ENCODE data around the gene UHRF1. TPM values are rescaled to one million over a fixed set of nuclear protein-coding genes. Genes with fewer than 3 reads are reported as not detected.

The UHRF1 gene
- total RNA-seq, 4 donors from 2014 or later, result 0.46 to 21.8 (median 0.77) TPM; not detected in 1

GRCh38 chr19:5005096-5005495 is 95.8 kb downstream of the UHRF1 start:
- H3K36me3 ChIP-seq, result no peaks in the 10 kb centered on the region
- no peak for DNase-seq
- H3K27me3 ChIP-seq, result no peaks in the 10 kb centered on the region
- no peaks in the 10 kb centered on the region for H3K4me1 ChIP-seq
- no peak overlapping the region for H3K4me3 ChIP-seq
- no peaks in the 10 kb centered on the region for H3K9me3 ChIP-seq
- intact Hi-C loops (cut with DNase I; ENCODE audit: low total_unique reads), result no loop called here
- TF ChIP-seq POLR2A (IDR thresholded peaks at IDR 0.05) (no peak), CTCF (IDR thresholded peaks at IDR 0.05) (no peak)
- no peak overlapping the region for H3K27ac ChIP-seq

- no peak overlapping the region for H3K4me3 ChIP-seq
- H3K36me3 ChIP-seq, result no peaks in the 10 kb centered on the region
- DNase-seq, result no peak
- no peaks in the 10 kb centered on the region for H3K27me3 ChIP-seq
- H3K4me1 ChIP-seq, result no peaks in the 10 kb centered on the region
- intact Hi-C loops (cut with DNase I; ENCODE audit: low total_unique reads), result no loop called here
- H3K27ac ChIP-seq, result no peak overlapping the region
- H3K9me3 ChIP-seq, result no peaks in the 10 kb centered on the region
- TF ChIP-seq CTCF (IDR thresholded peaks at IDR 0.05) (no peak), POLR2A (IDR thresholded peaks at IDR 0.05) (no peak)
Measured at GRCh38 chr19:5006201-5006600, 96.9 kb downstream of the UHRF1 start.

- intact Hi-C loops (cut with DNase I; ENCODE audit: low total_unique reads), result no loop called here
- TF ChIP-seq CTCF (IDR thresholded peaks at IDR 0.05), result no peak
- TF ChIP-seq POLR2A (IDR thresholded peaks at IDR 0.05), result no peak
- H3K27ac ChIP-seq, result no peak overlapping the region
Measured at GRCh38 chr19:5006821-5007220, 97.5 kb downstream of the UHRF1 start.

More at GRCh38 chr19:5006821-5007220, 97.5 kb downstream of the UHRF1 start:
- Histone ChIP-seq H3K36me3 (no peaks in the 10 kb centered on the region), H3K4me1 (no peaks in the 10 kb centered on the region), H3K9me3 (no peaks in the 10 kb centered on the region), H3K4me3 (no peak overlapping the region), H3K27me3 (no peaks in the 10 kb centered on the region)
- no peak for DNase-seq

Small RNAs within 50 kb of the gene (microRNA-seq; reads per million reads assigned to microRNA genes)
- not detected for gene MIR4747 (ENCODE audit: borderline microRNAs expressed, borderline replicate concordance)

Small RNAs within 50 kb of the gene (small RNA-seq; reads per million reads assigned to genes)
- gene MIR4747, result not detected

Other genes starting within 250 kb of the UHRF1 start
- gene MYDGF, start 239.2 kb upstream of the UHRF1 start, total RNA-seq, result 10 to 100 TPM; 21.8 to 63.5 (median 44.4) TPM
- gene DPP9, start 185.7 kb upstream of the UHRF1 start, total RNA-seq, result 100 to 1,000 TPM in 1 of 4 donors, 10 to 100 TPM in 3; 17.8 to 194 (median 48.5) TPM
- 10 to 100 TPM in 3 of 4 donors, 1 to 10 TPM in 1; 9.4 to 12.4 (median 10.6) TPM for gene FEM1A, start 117.8 kb upstream of the UHRF1 start, total RNA-seq
- 10 to 100 TPM in 1 of 4 donors, 1 to 10 TPM in 2, under 1 TPM in 1; under 0.01 to 13.0 (median 2.3) TPM for gene TICAM1, start 77.8 kb upstream of the UHRF1 start, total RNA-seq
- gene PLIN3, start 41.8 kb upstream of the UHRF1 start, total RNA-seq, result 10 to 100 TPM; 18.7 to 60.8 (median 27.9) TPM
- under 1 TPM in 2 of 4 donors, not detected in 2; 0.26 to 0.70 TPM for gene ARRDC5, start 6.6 kb upstream of the UHRF1 start, total RNA-seq
- gene KDM4B, start 59.6 kb downstream of the UHRF1 start, total RNA-seq, result 10 to 100 TPM; 18.4 to 94.7 (median 25.6) TPM